H1 (cell line): ENCODE data around the gene SLC2A13. TPM values are rescaled to one million over a fixed set of nuclear protein-coding genes. Genes with fewer than 3 reads are reported as not detected.

Source experiments
- CTCF ChIA-PET: fragments of 300-600 bp; sonication (Branson Sonifier 250); formaldehyde crosslinking; loops from one replicate; lab custom pipeline; 2021; ENCODE audit not compliant: partially characterized antibody; lab: Charles Lee
- POLR2A ChIA-PET: fragments of 300-600 bp; sonication (Branson Sonifier 250); formaldehyde crosslinking; loops from one replicate; lab custom pipeline; 2021; ENCODE audit warnings: inconsistent platforms; ENCODE audit not compliant: partially characterized antibody; lab: Charles Lee
- DNase-seq, 2 experiments: peaks; one replicate each; pipeline versions ENCODE4 v3.0.0 to v3.0.0-alpha.2; 2010 to 2022; ENCODE audit warnings: low spot score in 2 of 2, low read depth in 1 of 2, mixed read lengths in 1 of 2
- FAIRE-seq: peaks from 2 replicates; lab custom pipeline; 2011; peaks lifted over from hg19 to GRCh38; lab: Jason Lieb, UNC
- H2AFZ ChIP-seq: 2 replicates; pipeline ENCODE4 v1.8.1; 2012; ENCODE audit warnings: low read length, inconsistent platforms
- H2AK5ac ChIP-seq: 2 replicates; pipeline ENCODE4 v1.6.1; 2013; ENCODE audit warnings: low read depth, low read length
- H2BK120ac ChIP-seq: replicated peaks from 2 replicates; pipeline ENCODE3; 2013; ENCODE audit warnings: low read depth, low read length, inconsistent platforms
- H2BK12ac ChIP-seq: 2 replicates; pipeline ENCODE4 v1.6.1; 2013; ENCODE audit warnings: low read depth, low read length
- H2BK15ac ChIP-seq: 2 replicates; pipeline ENCODE4 v1.6.1; 2013; ENCODE audit warnings: low read length
- H2BK20ac ChIP-seq: 2 replicates; pipeline ENCODE4 v1.6.1; 2013; ENCODE audit warnings: low read length
- H2BK5ac ChIP-seq: 2 replicates; pipeline ENCODE4 v1.6.1; 2013; ENCODE audit warnings: low read depth, low read length
- H3K14ac ChIP-seq: 2 replicates; pipeline ENCODE4 v1.6.1; 2013; ENCODE audit warnings: inconsistent platforms; ENCODE audit not compliant: insufficient read length
- H3K18ac ChIP-seq: 2 replicates; pipeline ENCODE4 v1.6.1; 2013; ENCODE audit warnings: low read length; ENCODE audit errors: extremely low read depth
- H3K23ac ChIP-seq: 2 replicates; pipeline ENCODE4 v1.6.1; 2013; ENCODE audit warnings: inconsistent platforms; ENCODE audit not compliant: insufficient read length
- H3K23me2 ChIP-seq: 2 replicates; pipeline ENCODE4 v1.6.1; 2013; ENCODE audit warnings: low read depth, low read length
- H3K27ac ChIP-seq: 2 replicates; pipeline ENCODE4 v1.6.1; 2011; ENCODE audit warnings: low read depth, low read length, inconsistent platforms
- H3K27me3 ChIP-seq, 4 experiments: replicated peaks in 1 of 4; 1 replicate in 1 of 4; 2 replicates in 3 of 4; pipeline versions ENCODE4 v1.6.1 to v1.8.1; 2011 to 2013; ENCODE audit warnings: low read length in 3 of 4, mild to moderate bottlenecking in 3 of 4, inconsistent platforms in 2 of 4, mixed read lengths in 2 of 4, moderate library complexity in 1 of 4; ENCODE audit not compliant: control insufficient read depth in 3 of 4, insufficient read depth in 3 of 4; ENCODE audit errors: extremely low read depth in 1 of 4
- H3K36me3 ChIP-seq, 4 experiments: 2 replicates each; pipeline versions ENCODE4 v1.6.1 to v1.8.1; 2011 to 2013; ENCODE audit warnings: mild to moderate bottlenecking in 4 of 4, low read length in 3 of 4, moderate library complexity in 2 of 4, control low read depth in 1 of 4, inconsistent platforms in 1 of 4; ENCODE audit not compliant: insufficient read depth in 4 of 4, control insufficient read depth in 2 of 4
- H3K4ac ChIP-seq: replicated peaks from 2 replicates; pipeline ENCODE3; 2013; ENCODE audit warnings: low read length, low read depth, mixed read lengths, inconsistent platforms; ENCODE audit not compliant: insufficient read length
- H3K4me1 ChIP-seq, 4 experiments: replicated peaks in 1 of 4; 1 replicate in 1 of 4; 2 replicates in 3 of 4; pipeline versions ENCODE4 v1.6.1 to v1.8.1; 2011 to 2013; ENCODE audit warnings: low read length in 3 of 4, inconsistent platforms in 2 of 4, mixed read lengths in 1 of 4; ENCODE audit not compliant: insufficient read depth in 4 of 4, control insufficient read depth in 3 of 4
- H3K4me2 ChIP-seq, 2 experiments: 2 replicates each; pipeline versions ENCODE4 v1.6.1 to v1.8.1; 2011 to 2013; ENCODE audit warnings: low read depth in 2 of 2, low read length in 2 of 2, control low read depth in 1 of 2, inconsistent platforms in 1 of 2, mild to moderate bottlenecking in 1 of 2; ENCODE audit not compliant: insufficient read depth in 1 of 2
- H3K4me3 ChIP-seq, 4 experiments: fragments of 200-600, 300-600 bp in 1 of 4; sonication (generic), shearing (Covaris generic), sonication (Bioruptor Twin) in 1 of 4; 2 replicates each; pipeline versions ENCODE4 v1.5.1 to v1.8.1; 2011 to 2016; ENCODE audit warnings: low read length in 4 of 4, low read depth in 3 of 4, control low read depth in 2 of 4, inconsistent platforms in 2 of 4, mild to moderate bottlenecking in 2 of 4, mixed read lengths in 1 of 4, moderate library complexity in 1 of 4; ENCODE audit not compliant: insufficient read depth in 2 of 4; ENCODE audit errors: extremely low read depth in 1 of 4
- H3K56ac ChIP-seq: replicated peaks from 2 replicates; pipeline ENCODE3; 2013; ENCODE audit warnings: low read depth, mild to moderate bottlenecking, mixed read lengths, low read length, inconsistent platforms; ENCODE audit not compliant: insufficient read length
- H3K79me1 ChIP-seq: 2 replicates; pipeline ENCODE4 v1.6.1; 2013; ENCODE audit warnings: low read depth, low read length, control low read depth
- H3K79me2 ChIP-seq, 2 experiments: 2 replicates each; pipeline versions ENCODE4 v1.6.1 to v1.8.1; 2012 to 2013; ENCODE audit warnings: low read length in 2 of 2, mild to moderate bottlenecking in 2 of 2, inconsistent platforms in 1 of 2; ENCODE audit not compliant: insufficient read depth in 2 of 2, control insufficient read depth in 1 of 2
- H3K9ac ChIP-seq, 4 experiments: replicated peaks in 1 of 4; 1 replicate in 1 of 4; 2 replicates in 3 of 4; pipeline versions ENCODE4 v1.6.1 to v1.8.1; 2011 to 2013; ENCODE audit warnings: low read depth in 3 of 4, low read length in 3 of 4, control low read depth in 2 of 4, mild to moderate bottlenecking in 2 of 4, moderate library complexity in 2 of 4, inconsistent platforms in 1 of 4; ENCODE audit errors: extremely low read depth in 1 of 4
- H3K9me3 ChIP-seq, 2 experiments: 2 replicates each; pipeline versions ENCODE4 v1.6.1 to v1.8.1; 2012 to 2013; ENCODE audit warnings: mild to moderate bottlenecking in 2 of 2, moderate library complexity in 2 of 2, control low read depth in 1 of 2, inconsistent platforms in 1 of 2, low read depth in 1 of 2, low read length in 1 of 2, mixed read lengths in 1 of 2; ENCODE audit not compliant: insufficient read depth in 2 of 2
- H4K20me1 ChIP-seq, 2 experiments: replicated peaks in 1 of 2; 2 replicates each; pipeline versions ENCODE3 to v1.8.1; 2011 to 2013; ENCODE audit warnings: inconsistent platforms in 2 of 2, low read length in 2 of 2, mild to moderate bottlenecking in 1 of 2; ENCODE audit not compliant: insufficient read depth in 2 of 2, control insufficient read depth in 1 of 2
- H4K5ac ChIP-seq: 2 replicates; pipeline ENCODE4 v1.6.1; 2013; ENCODE audit warnings: low read length, low read depth, mixed read lengths, inconsistent platforms; ENCODE audit not compliant: insufficient read length
- H4K8ac ChIP-seq: 2 replicates; pipeline ENCODE4 v1.8.0; 2013; ENCODE audit warnings: mild to moderate bottlenecking, moderate library complexity, low read length, inconsistent platforms; ENCODE audit not compliant: insufficient read depth; ENCODE audit errors: extremely low read depth
- H4K91ac ChIP-seq: replicated peaks from 2 replicates; pipeline ENCODE3; 2013; ENCODE audit warnings: low read length, mixed read lengths, inconsistent platforms; ENCODE audit not compliant: insufficient read length
- ASH2L ChIP-seq: fragments of 200-600, 300-600 bp; sonication (generic); IDR thresholded peaks from one replicate; pipeline ENCODE4 v1.7.1; 2017; ENCODE audit warnings: low read length
- HDAC6 ChIP-seq: IDR thresholded peaks from one replicate; pipeline ENCODE4 v1.7.1; 2012; ENCODE audit warnings: low read depth, mild to moderate bottlenecking, inconsistent platforms, low read length, moderate library complexity
- JUN ChIP-seq: IDR thresholded peaks from 2 replicates; pipeline ENCODE4 v1.6.1; 2011; ENCODE audit warnings: low read depth, mild to moderate bottlenecking, improper control_type of control experiment, low read length
- MAFK ChIP-seq: IDR thresholded peaks from 2 replicates; pipeline ENCODE4 v1.6.1; 2012; ENCODE audit warnings: low read depth, mild to moderate bottlenecking, improper control_type of control experiment, low read length
- SP2 ChIP-seq: IDR thresholded peaks from 2 replicates; pipeline ENCODE4 v1.6.1; 2012; ENCODE audit warnings: mild to moderate bottlenecking, low read length, inconsistent platforms
- TAF1 ChIP-seq: IDR thresholded peaks from 2 replicates; pipeline ENCODE4 v1.6.1; 2011; ENCODE audit warnings: mild to moderate bottlenecking, low read depth, low read length
- TBP ChIP-seq: IDR thresholded peaks from 2 replicates; pipeline ENCODE4 v1.6.1; 2011; ENCODE audit warnings: low read depth, low read length, improper control_type of control experiment
- TEAD4 ChIP-seq: IDR thresholded peaks from 2 replicates; pipeline ENCODE4 v1.6.1; 2012; ENCODE audit warnings: low read depth, low read length, inconsistent platforms, mixed read lengths
- YY1 ChIP-seq: IDR thresholded peaks from 2 replicates; pipeline ENCODE4 v1.6.1; 2011; ENCODE audit warnings: low read depth, mild to moderate bottlenecking, low read length
- WGBS, 2 experiments: shearing (Covaris generic) in 1 of 2; methylation state at CpG; one replicate each; pipeline versions ENCODE4 v1.1.6 to v1.1.7; 2013 to 2015; ENCODE audit warnings: low lambda C conversion rate in 2 of 2, mixed read lengths in 2 of 2, inconsistent platforms in 1 of 2, low coverage in 1 of 2, missing lambda C conversion rate in 1 of 2; ENCODE audit not compliant: insufficient replicate concordance in 2 of 2, insufficient coverage in 1 of 2, insufficient read length in 1 of 2; ENCODE audit errors: extremely low coverage in 1 of 2, missing lambda C conversion rate in 1 of 2; 5-methylcytosine and 5-hydroxymethylcytosine counted together
- polyA plus RNA-seq, 7 experiments: library from polyadenylated mRNA; depleted of rRNA in 3 of 7; stranded (reverse) in 5 of 7; unstranded in 2 of 7; fragments of >200 nt in 5 of 7; fragments of 200-250 nt in 2 of 7; gene quantifications; 1 replicate in 5 of 7; 2 replicates in 1 of 7; 4 replicates in 1 of 7; pipeline versions ENCODE4 v1.2.1 to v1.2.3, GENCODE V29; 2011 to 2013; ENCODE audit warnings: missing spikeins in 2 of 7, mixed read lengths in 2 of 7
- total RNA-seq: library from RNA; stranded (reverse); fragmentation: NEBNext Ultra II Directional; extraction: Animal tissue kit (Norgen Biotek cat#: 25700); gene quantifications from 2 replicates; pipeline ENCODE4 v1.2.1, GENCODE V29; 2021

The SLC2A13 gene
- total and polyA plus RNA-seq, 2 of the 8 experiments (the other 6 are each of a cell fraction or from before 2014, with no cell fraction given), result 2.8 to 9.6 TPM

DNA sequence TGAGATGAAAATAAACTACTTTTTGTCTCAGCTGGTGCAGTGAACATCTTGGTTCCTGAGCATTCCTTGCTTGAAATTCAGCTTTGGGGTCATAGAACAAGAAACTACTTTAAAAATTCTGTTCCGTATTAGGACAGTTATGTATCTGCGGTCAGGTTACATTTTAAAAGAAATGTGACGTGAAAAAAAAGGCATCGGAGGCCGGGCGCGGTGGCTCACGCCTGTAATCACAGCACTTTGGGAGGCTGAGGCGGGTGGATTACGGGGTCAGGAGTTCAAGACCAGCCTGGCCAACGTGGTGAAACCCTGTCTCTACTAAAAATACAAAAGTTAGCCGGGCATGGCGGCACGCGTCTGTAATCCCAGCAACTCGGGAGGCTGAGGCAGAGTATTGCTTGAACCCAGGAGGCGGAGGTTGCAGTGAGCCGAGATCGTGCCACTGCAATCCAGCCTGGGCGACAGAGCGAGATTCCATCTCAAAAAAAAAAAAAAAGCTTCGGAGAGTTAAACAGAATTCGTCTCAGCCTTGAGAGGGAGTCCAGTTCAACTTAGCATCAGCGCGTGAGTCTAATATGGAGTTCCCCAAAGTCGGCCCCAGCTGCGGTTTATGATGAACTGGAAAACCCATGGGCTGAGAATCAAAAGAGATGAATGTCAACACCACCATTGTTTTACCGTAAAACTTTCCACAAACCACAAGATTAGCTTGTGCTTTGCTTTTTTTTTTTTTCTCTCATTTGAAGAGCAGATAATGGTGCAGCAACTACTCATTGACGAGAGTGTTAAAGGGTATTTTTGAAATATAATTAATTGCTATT, 2.1 kb upstream of the SLC2A13 start:
- TF ChIP-seq YY1 (no peak), TAF1 (no peak), HDAC6 (no peak), TBP (no peak), SP2 (no peak), MAFK (no peak), TEAD4 (no peak), JUN (no peak), ASH2L (no peak)
- 88% methylated on average over 22 of the region's 29 CpGs; no CpG with 5 or more reads in 1 of the 2 experiments for WGBS, 2 experiments

More for the DNA sequence above, 2.1 kb upstream of the SLC2A13 start:
- Histone ChIP-seq H4K8ac (no peak overlapping the region), H2BK12ac (no peak overlapping the region), H3K23ac (no peak overlapping the region), H4K20me1 (peaks cover 3 to 6% of the 10 kb centered on the region in 2 experiments), H3K4me1 (peaks cover 2 to 12% (median 4%) of the 10 kb centered on the region in 4 experiments), H3K56ac (no peak overlapping the region), H3K14ac (no peak overlapping the region), H3K9me3 (no peaks in the 10 kb centered on the region), H2BK15ac (no peak overlapping the region), H4K5ac (no peak overlapping the region), H3K4ac (no peak overlapping the region), H3K9ac (no peak overlapping the region), H3K4me2 (no peak overlapping the region), H2BK120ac (no peak overlapping the region), H3K27me3 (peaks cover 0 to 7% (median 6%) of the 10 kb centered on the region in 4 experiments; a peak in 6 of 7 replicates), H4K91ac (no peak overlapping the region), H3K23me2 (peaks cover 14% of the 10 kb centered on the region), H2BK5ac (no peak overlapping the region), H3K18ac (no peak overlapping the region), H3K27ac (no peak overlapping the region), H3K79me1 (peaks cover 4% of the 10 kb centered on the region), H2AK5ac (no peak overlapping the region), H3K36me3 (no peaks in the 10 kb centered on the region), H2AFZ (no peak overlapping the region), H3K4me3 (no peak overlapping the region), H2BK20ac (no peak overlapping the region), H3K79me2 (peaks cover 0 to 18% of the 10 kb centered on the region in 2 experiments; a peak in 3 of 4 replicates)
- DNase-seq (no peak), FAIRE-seq (no peak)
- ChIA-PET POLR2A (no interaction called here), CTCF (interaction anchor here (0.6 to 4.9 kb wide), 12 partner anchors 10 to 482 kb away, joined by 3 to 41 read pairs (median 4); a partner anchor contains a TSS)
